NK-92 (cell line): ENCODE results near the gene CDCA5.

Source experiments
- DNase-seq: peaks from one replicate; lab custom pipeline; 2025; ENCODE audit not compliant: unreplicated experiment; lab: John Stamatoyannopoulos, UW

CDCA5 gene

DNA sequence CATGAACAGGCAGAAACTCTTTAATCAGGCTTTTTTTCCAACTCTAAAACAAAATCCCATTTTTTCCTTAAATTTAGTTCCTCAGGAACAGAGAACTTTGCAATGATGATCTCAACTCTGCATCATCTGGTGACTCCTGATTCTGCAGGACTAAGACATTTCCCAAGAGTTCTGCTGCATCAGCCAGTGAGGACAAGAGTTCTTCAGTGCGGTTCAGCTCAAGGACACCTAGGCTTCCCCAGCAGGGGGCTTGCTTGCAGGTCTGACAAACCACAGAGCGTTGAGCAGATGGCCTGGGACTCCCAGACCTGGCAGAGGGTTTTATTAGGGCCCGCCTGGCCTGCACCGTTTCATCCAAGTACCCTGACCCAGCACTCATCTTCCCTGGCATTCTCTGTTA is 6.4 kb downstream of the CDCA5 start:
- DNase-seq = no peak

DNA sequence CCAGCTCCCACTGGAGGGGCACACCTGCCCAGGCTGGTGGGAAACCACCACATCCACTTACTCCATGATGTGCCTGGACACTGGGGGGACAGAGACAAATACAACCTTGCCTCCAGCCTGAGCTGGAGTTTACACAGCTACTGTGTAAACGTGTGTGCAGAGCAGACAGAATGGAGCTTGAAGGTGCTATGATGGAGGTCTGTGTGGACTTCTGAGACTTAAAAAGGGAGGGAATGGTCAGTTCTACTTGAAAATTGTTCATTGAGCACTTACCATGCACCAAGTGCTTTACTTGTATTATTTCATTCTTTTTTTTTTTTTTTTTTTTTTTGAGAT is 11.2 kb downstream of the CDCA5 start:
- no peak for DNase-seq

DNA sequence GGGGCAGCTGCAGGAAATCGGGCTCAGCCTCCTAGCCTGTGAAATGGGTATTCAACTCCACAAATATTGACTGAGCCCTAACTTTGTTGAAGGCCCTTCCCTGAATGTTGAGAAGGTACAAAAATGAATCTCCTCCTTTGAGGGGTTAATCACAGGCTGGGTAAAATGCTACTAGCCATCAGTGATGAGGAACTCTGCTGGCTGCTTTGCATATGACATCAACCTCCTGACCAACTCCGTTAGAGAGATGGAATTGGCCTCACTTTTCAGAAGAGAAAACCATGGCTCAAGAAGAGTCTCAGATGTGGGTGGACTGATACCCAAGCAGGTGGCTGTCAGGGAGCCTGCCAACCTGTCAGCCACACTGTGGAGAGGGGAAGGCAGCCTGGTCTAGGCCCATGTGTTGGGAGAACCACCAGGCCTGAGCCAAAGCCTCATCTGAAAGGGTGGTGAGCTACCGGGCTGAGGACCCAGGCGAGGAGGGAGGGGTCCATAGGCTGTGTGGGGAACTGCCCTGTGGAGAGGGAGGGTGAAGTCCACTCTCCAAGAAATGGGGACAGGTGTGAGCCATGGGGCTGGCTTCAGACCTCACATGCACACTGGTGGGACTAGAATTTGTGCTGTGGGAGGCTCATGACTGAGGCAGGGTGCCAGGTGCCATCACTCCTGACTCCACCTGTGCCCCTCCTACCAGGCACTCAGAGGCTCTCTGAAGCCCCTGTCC is 11.8 kb downstream of the CDCA5 start:
- DNase-seq = no peak

DNA sequence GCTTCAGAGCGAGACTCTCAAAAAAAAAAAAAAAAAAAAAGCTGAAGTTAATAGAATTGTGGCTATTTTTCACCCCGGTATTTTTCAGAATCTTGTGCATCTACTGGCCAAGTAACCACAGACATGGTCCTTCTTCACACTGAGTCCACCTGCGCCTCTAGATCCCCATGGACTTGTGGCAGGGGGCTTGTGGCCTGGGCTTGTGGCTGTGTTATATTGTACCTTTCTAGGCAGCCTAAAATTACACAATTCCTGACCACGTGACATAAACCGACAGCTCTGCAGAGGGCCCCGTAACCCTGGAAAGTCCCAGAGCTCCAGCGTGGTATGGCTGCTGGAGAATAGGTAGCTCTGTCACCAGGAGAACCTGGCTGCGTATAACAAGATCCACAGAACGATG is 14.6 kb downstream of the CDCA5 start:
- DNase-seq = no peak

DNA sequence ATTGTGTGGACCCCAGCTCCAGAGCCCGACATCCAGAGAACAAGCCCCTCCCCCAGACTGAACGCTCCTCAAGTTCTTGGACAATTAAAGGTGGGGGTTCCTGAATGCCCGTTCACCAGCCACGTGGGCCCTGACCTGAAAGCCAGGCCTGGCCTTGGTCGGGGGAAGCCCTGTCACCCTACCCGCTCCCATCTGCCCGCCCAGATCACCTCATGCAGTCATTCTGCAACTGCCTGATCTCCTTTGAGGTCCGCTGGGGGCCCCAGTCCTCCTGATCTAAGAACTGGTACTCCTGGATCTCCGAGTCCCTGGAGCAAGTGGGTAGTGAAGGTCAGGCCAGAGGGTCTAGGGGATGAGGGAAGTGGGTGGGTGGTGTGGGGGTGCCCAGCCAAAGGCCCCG is 16.4 kb downstream of the CDCA5 start:
- DNase-seq = no peak

DNA sequence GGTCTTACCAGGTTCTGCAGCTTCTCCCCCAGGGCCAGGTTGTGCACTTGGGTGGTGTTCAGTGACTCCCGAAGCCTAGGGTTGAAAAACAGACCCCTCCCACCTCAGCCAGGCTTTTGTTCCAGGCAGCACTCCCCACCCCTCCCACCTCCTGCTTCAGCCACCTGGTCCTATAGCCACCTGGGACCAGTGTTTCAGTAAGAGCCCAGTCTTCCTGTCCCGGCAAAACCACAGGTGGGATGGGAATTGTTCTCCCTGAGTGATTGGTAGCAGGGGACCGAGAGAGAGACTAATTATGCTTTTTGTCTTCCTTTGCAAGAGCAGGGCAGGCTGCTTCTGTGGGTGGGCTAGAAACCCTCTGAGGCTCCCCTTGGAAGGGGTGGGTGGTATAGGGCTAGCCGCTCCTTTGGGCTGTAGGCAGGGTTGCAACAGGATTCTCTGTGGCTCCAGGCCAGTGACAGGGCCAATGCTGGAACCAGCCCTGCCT is 17.0 kb downstream of the CDCA5 start:
- no peak for DNase-seq

DNA sequence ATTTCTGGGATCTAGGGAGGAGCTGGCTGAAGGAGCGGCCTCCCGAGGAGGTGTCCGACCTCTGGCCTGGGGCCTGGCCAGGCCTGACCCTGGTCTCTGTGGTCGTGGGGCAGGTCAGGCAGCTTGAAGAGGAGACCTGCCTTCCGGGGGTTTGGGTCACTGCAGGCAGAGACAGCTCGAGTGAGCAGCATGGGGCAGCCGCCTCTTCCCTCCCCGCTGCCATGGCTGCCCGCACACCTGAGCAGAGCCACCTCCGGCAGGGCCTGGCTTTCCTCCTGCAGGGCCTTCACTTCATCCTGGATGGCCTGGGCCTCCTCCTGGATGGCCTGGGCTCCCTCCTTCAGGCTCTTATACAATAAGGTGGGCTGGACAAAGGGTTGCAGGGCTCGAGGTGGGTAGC is 17.5 kb downstream of the CDCA5 start:
- DNase-seq = no peak

DNA sequence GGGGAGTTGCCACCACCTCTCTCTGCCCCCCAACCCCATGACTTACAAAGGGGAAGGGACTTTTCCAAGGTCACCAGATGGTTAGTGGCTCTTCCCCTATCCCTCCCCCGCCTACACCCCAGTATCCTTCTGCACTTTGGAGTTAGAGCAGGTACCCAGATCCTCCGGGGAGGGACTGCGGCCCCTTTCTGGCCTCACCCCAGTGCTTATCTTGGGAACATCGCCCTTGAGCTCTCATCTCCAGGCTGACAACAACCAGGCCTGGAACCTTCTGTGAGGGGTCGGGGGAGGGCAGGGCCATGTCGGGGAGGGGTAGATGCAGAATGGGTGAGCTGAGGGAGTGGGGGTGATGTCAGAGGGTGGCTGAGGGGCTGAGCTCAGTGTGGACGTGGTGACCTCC is 18.0 kb downstream of the CDCA5 start:
- no peak for DNase-seq

DNA sequence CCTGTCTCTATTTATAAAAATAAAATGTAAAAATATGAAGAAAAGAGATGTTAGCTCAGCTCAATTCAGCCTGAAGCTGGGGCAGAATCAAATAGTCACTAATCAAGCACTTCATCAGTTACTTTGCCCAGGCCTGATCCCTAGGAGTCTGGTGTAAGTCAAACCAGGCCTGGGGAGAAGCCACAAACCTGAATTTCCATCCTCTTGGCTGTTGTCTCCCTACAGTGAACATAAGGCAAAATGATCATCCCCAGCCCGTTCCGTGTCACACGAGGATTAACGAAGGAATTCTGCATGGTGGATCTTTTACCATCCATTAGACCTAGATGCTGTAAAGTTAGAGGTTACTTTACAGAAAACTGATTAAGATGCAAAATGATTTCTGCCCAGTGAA is 19.0 kb downstream of the CDCA5 start:
- no peak for DNase-seq

DNA sequence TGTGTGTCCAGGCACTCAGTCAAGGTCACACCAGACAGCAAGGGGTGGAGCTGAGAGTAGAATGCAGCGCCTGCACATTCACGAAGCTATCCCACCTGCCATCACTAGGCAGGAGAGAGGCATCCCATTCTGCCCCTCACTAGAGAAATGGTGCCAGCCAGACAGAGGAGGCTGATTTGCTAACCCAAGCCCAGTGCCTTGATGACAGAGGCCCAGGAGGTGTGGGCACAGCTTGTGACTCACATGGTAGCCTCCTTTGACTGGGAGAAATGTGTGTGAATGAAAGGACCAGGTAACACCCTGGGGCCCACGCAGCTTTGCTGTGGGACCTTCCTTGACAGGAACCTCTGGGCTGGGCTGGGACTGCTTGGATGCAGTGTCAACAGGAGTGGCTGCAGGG is 20.3 kb downstream of the CDCA5 start:
- no peak for DNase-seq

DNA sequence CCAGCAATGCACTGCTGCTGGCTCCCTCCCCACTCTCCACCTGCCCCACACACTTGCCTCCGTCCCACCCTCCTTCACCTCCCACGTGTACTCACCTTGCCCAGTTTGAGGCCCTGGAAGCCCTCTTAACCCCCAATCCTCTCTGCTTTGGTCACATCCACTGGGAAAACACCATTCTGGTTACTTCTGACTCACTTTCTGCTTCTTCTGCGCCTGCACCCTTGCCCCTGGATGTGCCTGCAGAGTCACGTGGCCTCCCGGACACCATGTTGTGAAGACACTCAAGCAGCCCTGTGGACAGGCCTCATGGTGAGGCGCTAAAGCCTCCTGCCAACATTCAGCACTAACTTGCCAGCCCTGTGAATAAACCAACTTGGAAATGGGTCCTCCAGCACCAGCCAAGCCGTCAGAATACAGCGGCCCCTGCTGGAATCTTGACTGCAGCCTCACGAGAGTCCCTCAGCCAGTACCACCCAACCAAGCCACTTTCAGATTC is 22.9 kb downstream of the CDCA5 start:
- no peak for DNase-seq

DNA sequence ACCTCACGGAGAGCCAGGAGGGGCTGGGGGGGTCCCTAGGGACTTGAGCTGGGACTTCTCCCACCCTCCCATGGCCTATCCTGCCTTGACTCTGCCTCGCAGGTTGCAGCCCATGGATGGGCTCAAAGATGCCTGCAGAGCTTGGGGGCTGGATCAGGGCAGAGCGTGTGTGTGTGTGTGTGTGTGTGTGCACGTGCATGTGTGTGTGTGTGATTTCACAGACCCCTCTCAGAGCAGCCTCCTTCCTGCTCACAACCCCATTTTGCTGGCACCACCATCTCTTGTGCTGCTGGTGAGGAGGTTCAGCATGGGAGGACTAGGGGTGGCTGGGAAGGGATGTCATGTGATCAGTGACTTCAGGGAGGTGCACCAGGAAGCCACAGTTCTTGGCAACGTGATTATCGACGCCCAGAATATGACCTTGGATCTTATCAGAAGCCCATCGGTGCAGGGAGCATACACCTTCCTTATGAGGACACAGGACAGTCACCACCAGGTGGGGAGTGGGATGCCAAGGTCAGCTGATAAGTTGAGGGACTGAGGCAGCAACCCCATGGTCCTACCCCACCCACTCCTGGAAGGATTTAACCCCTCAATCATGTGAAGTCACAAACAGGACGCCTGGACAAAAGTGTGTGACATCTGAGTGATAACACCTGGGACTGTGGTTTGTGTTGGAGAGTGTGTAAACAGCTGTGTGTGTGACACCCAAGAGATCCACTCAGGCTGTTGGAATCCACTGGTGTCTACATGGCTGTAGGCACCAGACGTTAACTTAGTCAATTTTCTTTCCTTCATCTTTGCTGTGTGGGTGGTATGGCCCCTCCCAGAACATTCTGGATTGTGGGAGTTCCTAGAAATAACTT is 23.6 kb downstream of the CDCA5 start:
- no peak for DNase-seq

DNA sequence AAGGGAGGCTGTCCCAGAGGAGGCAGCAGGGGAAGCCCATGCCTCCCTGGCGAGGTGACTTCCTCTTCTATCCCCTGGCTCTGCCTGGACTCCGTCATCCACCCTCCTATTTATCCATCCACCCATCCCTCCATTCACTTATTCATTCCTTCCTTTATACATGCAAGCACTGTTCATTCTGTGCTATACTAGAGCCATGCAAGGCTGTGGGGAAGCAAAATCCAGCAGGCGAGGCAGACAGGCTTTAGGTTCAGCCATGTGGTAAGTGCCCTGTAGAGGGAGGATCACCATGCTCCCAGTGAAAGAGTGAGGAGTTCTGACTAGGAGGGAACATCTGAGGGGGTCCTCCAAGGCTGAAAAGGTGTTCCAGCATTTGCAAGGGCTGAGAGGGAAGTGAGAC is 24.3 kb downstream of the CDCA5 start:
- no peak for DNase-seq

DNA sequence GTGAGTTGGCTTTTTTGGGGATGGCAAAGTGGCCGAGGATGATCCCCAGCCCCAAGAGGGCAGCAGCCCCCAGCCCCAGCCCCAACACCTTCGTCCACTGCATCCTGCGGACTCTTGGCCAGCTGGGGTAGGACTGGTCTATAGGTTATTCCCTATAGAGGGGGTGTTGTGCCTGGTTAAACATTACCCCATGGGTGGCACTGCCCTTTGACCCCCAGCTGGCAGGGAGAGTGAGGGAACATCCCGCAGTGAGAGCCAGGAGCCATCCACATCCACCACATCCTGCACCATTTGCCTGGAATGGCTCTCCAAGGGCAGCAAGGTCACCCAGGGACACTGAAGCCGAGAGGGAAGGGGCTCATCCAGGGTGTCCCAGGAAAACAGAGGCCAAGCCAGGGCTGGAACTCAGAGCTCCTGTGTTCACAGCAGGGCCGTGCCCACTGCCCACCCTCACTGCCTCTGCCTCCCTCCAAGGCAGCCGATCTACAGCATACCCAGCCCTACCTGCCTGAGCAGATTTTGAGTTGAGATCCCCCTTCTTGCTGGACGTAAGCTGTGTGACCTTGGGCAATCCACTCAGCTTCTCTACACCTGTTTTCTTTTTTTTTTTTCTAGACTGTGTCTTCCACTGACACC is 25.3 kb downstream of the CDCA5 start, which contains the start of gene NAALADL1:
Gene NAALADL1 (minus strand): TSS at position 135 of the 636 bp plus-strand sequence. CDS start 32 bp downstream, at position 103.
- DNase-seq = no peak

DNA sequence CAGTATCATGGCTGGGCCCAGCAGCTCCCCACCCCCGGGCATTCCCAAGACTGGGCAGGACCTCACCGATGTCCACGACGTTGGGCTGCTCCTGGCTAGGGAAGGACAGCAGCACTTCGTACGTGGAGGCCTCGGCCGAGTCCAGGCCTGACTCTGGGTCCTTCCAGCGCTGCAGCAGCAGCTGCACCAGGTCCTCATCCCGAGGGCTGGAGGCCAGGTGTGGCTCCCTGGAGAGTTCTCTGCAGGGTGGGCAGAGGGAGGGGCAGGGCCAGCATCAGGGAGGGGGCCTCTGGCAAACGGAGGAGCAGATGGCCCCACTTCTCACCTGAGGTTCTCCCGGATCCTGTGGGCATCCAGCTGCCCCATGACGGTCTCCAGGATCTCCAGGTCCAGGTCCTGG is 25.8 kb downstream of the CDCA5 start:
- no peak for DNase-seq

DNA sequence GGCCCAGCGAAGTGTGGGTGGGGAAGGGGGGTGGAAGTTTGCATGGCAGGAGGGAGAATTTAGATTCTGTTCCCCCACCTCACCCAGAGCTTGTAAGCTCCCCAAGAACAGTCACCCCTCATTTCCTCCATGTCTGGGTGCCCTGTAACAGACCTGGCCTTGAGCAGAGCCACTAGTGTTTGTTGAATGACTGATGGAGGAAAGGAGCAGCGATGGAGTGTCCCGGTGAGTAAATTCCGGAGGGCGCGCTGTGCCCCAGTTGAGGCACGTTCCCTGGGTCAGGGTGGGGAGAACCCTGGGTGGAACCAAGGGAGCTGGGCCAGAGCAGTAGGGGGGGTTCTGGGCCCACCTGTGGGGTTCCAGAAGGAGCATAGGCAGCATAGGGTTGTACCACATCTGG is 26.3 kb downstream of the CDCA5 start:
- no peak for DNase-seq

DNA sequence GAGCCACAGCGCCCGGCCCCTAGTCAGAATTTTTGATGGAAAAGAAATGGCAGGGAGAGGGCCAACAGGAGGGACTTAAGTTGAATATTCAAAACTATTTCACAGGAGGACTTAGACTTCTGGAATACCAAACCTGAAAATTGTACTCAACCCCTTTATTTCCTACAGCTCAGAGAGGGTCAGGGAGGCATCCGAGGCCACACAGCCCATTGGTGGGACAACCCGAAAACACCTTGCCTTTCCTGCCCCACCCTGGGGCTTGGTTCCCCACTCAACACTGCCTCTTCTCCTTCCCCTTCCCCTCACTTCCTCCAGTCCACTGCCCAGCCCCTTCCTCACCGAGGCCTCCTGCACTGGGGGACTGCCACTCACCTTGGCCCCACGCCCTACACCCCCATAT is 26.8 kb downstream of the CDCA5 start:
- DNase-seq = no peak

DNA sequence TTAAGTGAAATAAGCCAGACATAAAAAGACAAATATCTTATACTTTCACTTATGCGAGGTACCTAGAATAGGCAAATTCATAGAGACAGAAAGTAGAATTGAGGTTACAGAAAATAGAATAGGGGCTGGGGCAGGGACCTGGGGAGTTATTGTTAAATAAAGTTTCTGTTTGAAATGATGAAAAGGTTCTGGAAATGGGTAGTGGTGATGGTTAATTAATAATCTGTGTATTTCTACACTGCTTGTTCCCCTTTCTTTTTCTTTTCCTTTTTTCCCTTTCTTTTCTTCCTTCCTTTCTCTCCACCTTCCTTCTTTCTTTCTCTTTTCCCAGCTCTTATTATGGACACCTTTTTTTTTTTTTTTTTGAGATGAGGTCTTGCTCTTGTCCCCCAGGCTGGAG is 28.3 kb downstream of the CDCA5 start:
- no peak for DNase-seq

DNA sequence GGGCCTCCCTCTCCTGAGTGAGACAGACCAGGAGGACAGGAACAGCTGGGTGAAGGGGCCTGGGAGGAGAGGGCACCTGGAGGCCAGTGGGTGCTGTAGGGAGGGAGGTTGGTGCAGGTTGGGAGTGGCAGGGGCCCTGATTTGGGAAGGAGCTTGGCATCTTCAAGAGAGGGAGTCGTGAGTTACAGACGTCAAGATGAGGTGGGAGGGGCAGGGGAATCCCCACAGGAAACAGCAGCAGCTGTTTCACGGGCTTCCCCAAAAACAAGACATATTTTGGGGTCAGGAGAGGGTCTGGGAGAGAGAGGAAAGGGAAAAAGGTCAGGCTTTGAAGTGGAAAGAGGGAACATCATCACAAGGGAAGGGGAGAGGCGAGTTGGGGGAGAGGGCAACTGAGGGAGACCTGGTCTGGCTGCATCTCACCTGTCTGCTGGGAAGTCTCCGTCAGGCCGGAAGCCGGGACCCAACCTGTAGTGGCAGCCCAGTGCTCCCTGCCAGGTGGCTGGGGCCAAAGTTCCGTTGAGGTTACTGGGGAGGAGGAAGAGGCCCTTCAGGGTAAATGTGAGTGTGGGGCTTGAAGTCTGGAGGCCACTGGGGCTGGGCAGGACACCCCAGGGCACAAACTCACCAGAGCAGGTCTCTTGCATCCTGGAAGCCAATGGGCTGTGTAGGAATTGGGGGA is 29.9 kb downstream of the CDCA5 start:
- DNase-seq = no peak

DNA sequence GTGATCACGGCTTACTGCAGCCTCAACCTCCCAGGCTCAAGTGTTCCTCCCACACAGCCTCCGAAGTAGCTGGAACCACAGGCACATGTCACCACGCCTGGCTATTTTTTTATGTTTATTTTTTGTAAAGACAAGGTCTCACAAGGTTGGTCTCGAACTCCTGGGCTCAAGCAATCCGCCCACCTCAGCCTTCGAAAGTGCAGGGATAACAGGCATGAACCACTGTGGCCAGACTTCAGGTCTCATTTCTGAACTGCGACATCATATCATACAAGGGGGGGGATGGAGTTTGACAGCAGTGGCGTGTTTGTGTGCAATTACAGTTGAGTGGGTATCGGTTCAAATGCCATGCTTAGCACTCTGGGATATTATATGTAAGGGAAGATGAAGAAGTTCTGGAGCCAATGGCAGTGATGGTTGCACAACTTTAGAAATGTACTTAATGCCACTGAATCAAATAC is 32.4 kb downstream of the CDCA5 start:
- DNase-seq = no peak
